CD4-positive, alpha-beta memory T cell (primary cell): ENCODE results near the gene ATP5PD. TPM values are rescaled to one million over a fixed set of nuclear protein-coding genes. Genes with fewer than 3 reads are reported as not detected.
A peak's percentile ranks its signal among the peaks of the same experiment; 100 is the strongest.
"Not testable (repeated sequence)": the region's sequence is repeated elsewhere in the genome, so short reads cannot be mapped to it uniquely, and the experiment has no call there.

Experiments used
- CTCF ChIA-PET: fragments of 350-600 bp; sonication (Branson Sonifier 250); formaldehyde crosslinking; loops from one replicate; lab custom pipeline; 2021; ENCODE audit warnings: inconsistent platforms; ENCODE audit not compliant: partially characterized antibody; lab: Charles Lee
- POLR2A ChIA-PET: fragments of 350-600 bp; sonication (Branson Sonifier 250); formaldehyde crosslinking; loops from one replicate; lab custom pipeline; 2021; ENCODE audit not compliant: partially characterized antibody; lab: Charles Lee
- DNase-seq, 5 donors: peaks; one replicate each; pipeline versions ENCODE4 v3.0.0 to v3.0.0-alpha.2; 2020 to 2022; ENCODE audit warnings: mixed read lengths in 1 of 5
- H3K27ac ChIP-seq: one replicate; pipeline ENCODE4 v1.7.0; 2013; ENCODE audit warnings: low read depth, low read length
- H3K27me3 ChIP-seq: 2 replicates; pipeline ENCODE4 v1.7.0; 2013; ENCODE audit warnings: mild to moderate bottlenecking, low read length, moderate library complexity; ENCODE audit not compliant: insufficient read depth
- H3K36me3 ChIP-seq: 2 replicates; pipeline ENCODE4 v1.7.0; 2013; ENCODE audit warnings: mild to moderate bottlenecking, low read length, moderate library complexity; ENCODE audit not compliant: insufficient read depth
- H3K4me1 ChIP-seq: 2 replicates; pipeline ENCODE4 v1.7.0; 2013; ENCODE audit warnings: mild to moderate bottlenecking, low read length, moderate library complexity; ENCODE audit not compliant: insufficient read depth
- H3K4me3 ChIP-seq, 2 donors: one replicate each; pipeline ENCODE4 v1.7.0; 2013; ENCODE audit warnings: low read length in 2 of 2, mild to moderate bottlenecking in 1 of 2
- H3K9me3 ChIP-seq, 2 donors: one replicate each; pipeline ENCODE4 v1.7.0; 2013; ENCODE audit warnings: low read length in 2 of 2, control low read depth in 1 of 2; ENCODE audit not compliant: control insufficient read depth in 1 of 2
- H3K27ac Mint-ChIP-seq, 7 donors: one replicate each; pipeline ENCODE4 v1.8.0; 2020 to 2021; ENCODE audit warnings: mixed read lengths in 7 of 7, mild to moderate bottlenecking in 6 of 7, inconsistent platforms in 3 of 7, moderate library complexity in 3 of 7
- H3K27me3 Mint-ChIP-seq, 2 donors: one replicate each; pipeline ENCODE4 v1.8.0; 2020 to 2021; ENCODE audit warnings: mixed read lengths in 2 of 2
- H3K36me3 Mint-ChIP-seq, 2 donors: one replicate each; pipeline ENCODE4 v1.8.0; 2020 to 2021; ENCODE audit warnings: mixed read lengths in 2 of 2, inconsistent platforms in 1 of 2, mild to moderate bottlenecking in 1 of 2
- H3K4me1 Mint-ChIP-seq, 4 donors: one replicate each; pipeline ENCODE4 v1.8.0; 2020 to 2021; ENCODE audit warnings: mixed read lengths in 4 of 4, mild to moderate bottlenecking in 1 of 4
- H3K4me3 Mint-ChIP-seq, 8 donors: one replicate each; pipeline ENCODE4 v1.8.0; 2020 to 2021; ENCODE audit warnings: mixed read lengths in 8 of 8, mild to moderate bottlenecking in 7 of 8, moderate library complexity in 6 of 8, inconsistent platforms in 3 of 8
- H3K9me3 Mint-ChIP-seq, 8 donors: one replicate each; pipeline ENCODE4 v1.8.0; 2020 to 2021; ENCODE audit warnings: mixed read lengths in 8 of 8, mild to moderate bottlenecking in 5 of 8, inconsistent platforms in 3 of 8, moderate library complexity in 1 of 8
- intact Hi-C: fragments of 100-400 bp; cut with micrococcal nuclease; formaldehyde crosslinking; loops from one replicate; pipeline ENCODE4 v1.15.1; 2023
- polyA plus RNA-seq, 2 donors: library from polyadenylated mRNA; unstranded; fragments of 300-500 nt; fragmentation: Illumina TruSeq; gene quantifications; one replicate each; pipeline ENCODE4 v1.2.3, GENCODE V29; 2021
- total RNA-seq, 2 experiments: library from RNA; stranded (reverse); gene quantifications; one replicate each; pipeline ENCODE4 v1.2.3, GENCODE V29; 2021

Gene ATP5PD
- total and polyA plus RNA-seq, 4 experiments from 2014 or later = 167 to 552 (median 300) TPM

DNA sequence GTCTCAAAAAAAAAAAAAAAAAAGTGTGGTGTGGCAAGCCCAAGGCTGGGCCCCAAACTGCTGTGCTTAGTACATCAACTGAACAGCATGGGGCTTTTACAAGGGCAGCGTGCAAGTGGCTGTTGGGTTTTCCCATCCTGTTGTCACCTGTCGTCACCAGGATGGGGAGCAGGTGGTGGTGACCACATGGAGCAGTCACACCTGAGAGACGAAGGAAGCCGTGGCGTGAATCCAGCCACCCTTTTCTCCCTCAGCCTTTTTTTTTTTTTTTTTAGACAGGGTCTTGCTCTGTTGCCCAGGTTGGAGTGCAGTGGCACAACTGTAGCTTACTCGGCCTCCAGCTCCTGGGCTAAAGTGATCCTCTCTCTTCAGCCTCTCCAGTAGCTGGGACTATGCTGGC is 38.4 kb downstream of the ATP5PD start:
- Mint-ChIP-seq H3K27ac (no peak overlapping the region), H3K4me3 (no peak overlapping the region), H3K4me1 (peaks cover 5 to 17% (median 13%) of the 10 kb centered on the region in 4 donors), H3K27me3 (peaks cover 2% of the 10 kb centered on the region in 2 donors), H3K36me3 (peaks cover 0 to 5% of the 10 kb centered on the region in 2 donors), H3K9me3 (no peaks in the 10 kb centered on the region)
- Histone ChIP-seq H3K27me3 (no peaks in the 10 kb centered on the region), H3K9me3 (no peaks in the 10 kb centered on the region), H3K36me3 (no peaks in the 10 kb centered on the region), H3K27ac (no peak overlapping the region), H3K4me3 (no peak overlapping the region), H3K4me1 (peaks cover 12% of the 10 kb centered on the region)
- POLR2A ChIA-PET = no interaction called here
- intact Hi-C loops = no loop called here
- no peak for DNase-seq
- CTCF ChIA-PET = interaction anchor here (5.5 to 9.5 kb wide), 2 partner anchors 46 to 50 kb away, joined by 28 to 89 read pairs; no protein-coding TSS in a partner anchor

DNA sequence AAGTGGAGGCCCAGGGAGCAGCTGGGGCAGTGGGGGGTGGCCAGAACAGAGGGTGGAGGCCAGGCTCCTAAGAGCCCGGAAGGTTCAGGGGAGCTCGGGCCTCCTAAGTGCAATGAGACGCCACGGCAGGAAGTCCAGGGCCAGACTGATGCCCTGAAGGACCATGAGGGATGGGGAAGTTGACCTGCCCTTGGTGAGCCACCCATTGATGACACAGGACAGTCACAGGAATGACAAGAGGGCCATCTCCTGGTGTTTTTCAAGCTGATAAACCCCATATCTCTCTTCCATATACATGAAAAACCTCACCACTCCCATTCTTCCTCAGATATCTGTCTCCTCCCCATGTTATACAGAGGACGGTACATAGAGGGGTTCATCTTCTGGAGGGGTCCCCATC is 40.1 kb downstream of the ATP5PD start:
- POLR2A ChIA-PET = interaction anchor here (0.6 to 1.5 kb wide), 4 partner anchors 19 to 45 kb away, joined by 3 to 6 read pairs (median 3); partner anchors contain the start of gene CDR2L

DNA sequence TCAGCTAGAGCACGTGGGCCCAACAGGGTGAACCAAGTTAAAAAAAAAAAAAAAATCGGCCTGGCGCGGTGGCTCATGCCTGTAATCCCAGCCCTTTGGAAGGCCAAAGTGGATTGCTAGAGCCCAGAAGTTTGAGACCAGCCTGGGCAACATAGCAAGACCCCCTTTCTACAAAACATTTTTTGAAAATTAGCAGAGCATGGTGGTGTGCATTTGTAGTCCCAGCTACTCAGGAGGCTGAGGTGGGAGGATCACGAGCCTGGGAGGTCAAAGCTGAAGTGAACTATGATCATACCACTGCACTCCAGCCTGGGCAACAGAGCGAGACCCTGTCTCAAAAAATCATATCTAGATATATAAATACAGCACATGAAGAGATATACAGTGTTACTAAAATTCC is 40.7 kb downstream of the ATP5PD start:
- H3K36me3 ChIP-seq, H3K4me1 Mint-ChIP-seq, H3K9me3 ChIP-seq, H3K27me3 Mint-ChIP-seq, H3K4me1 ChIP-seq, H3K9me3 Mint-ChIP-seq, H3K36me3 Mint-ChIP-seq, H3K4me3 ChIP-seq, H3K27ac Mint-ChIP-seq, H3K27me3 ChIP-seq, DNase-seq, H3K27ac ChIP-seq: not testable (repeated sequence)
- POLR2A ChIA-PET = interaction anchor here (0.6 to 1.5 kb wide), 4 partner anchors 18 to 44 kb away, joined by 3 to 6 read pairs (median 4); no protein-coding TSS in a partner anchor
- intact Hi-C loops = loop anchor here (1.0 kb wide), 1 partner anchor 45 kb away; no protein-coding TSS in a partner anchor
- H3K4me3 Mint-ChIP-seq = peak overlapping the region in 1 of 8 donors; percentile 7
- CTCF ChIA-PET = interaction anchor here (0.6 to 9.5 kb wide), 3 partner anchors 20 to 44 kb away, joined by 3 to 89 read pairs (median 3); no protein-coding TSS in a partner anchor

More for the DNA sequence above, 40.1 kb downstream of the ATP5PD start:
- Histone ChIP-seq H3K27me3 (no peaks in the 10 kb centered on the region), H3K4me3 (no peak overlapping the region), H3K4me1 (peaks cover under 1% of the 10 kb centered on the region), H3K9me3 (no peaks in the 10 kb centered on the region), H3K36me3 (no peaks in the 10 kb centered on the region), H3K27ac (no peak overlapping the region)
- CTCF ChIA-PET = interaction anchor here (1.2 to 9.5 kb wide), 3 partner anchors 21 to 44 kb away, joined by 3 to 89 read pairs (median 4); no protein-coding TSS in a partner anchor
- no peaks in the 10 kb centered on the region for H3K9me3 Mint-ChIP-seq
- no peak overlapping the region for H3K27ac Mint-ChIP-seq
- H3K36me3 Mint-ChIP-seq = no peaks in the 10 kb centered on the region
- intact Hi-C loops = loop anchor here (1.0 kb wide), 1 partner anchor 45 kb away; no protein-coding TSS in a partner anchor
- DNase-seq = no peak
- H3K4me1 Mint-ChIP-seq = peaks cover 0 to under 1% (median 0%) of the 10 kb centered on the region in 4 donors
- H3K27me3 Mint-ChIP-seq = peaks cover 2% of the 10 kb centered on the region in 2 donors
- no peak overlapping the region for H3K4me3 Mint-ChIP-seq

DNA sequence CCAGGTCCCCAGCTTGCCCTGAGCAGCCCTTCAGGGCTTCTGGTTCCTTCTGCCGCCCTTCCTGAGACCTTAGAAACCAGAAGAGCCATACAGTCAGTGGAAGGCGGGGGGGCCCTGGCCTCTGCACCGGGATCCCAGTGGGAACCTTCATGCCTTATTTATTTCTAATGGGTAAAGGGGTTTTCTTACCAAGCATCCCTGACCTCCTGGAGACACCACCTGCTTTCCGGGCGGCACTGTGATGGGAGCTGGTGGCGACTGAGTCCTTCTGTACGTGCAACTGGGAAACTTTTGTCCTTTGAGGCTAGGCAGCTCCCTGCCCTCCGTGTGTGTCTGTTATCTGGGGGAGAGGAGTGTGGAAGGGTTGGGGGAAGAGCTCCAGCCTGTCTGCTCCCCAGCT is 41.5 kb downstream of the ATP5PD start:
- Histone ChIP-seq H3K9me3 (no peaks in the 10 kb centered on the region), H3K27me3 (no peaks in the 10 kb centered on the region), H3K36me3 (no peaks in the 10 kb centered on the region), H3K4me1 (no peaks in the 10 kb centered on the region), H3K4me3 (no peak overlapping the region), H3K27ac (no peak overlapping the region)
- Mint-ChIP-seq H3K4me1 (no peaks in the 10 kb centered on the region), H3K36me3 (no peaks in the 10 kb centered on the region), H3K27ac (no peak overlapping the region), H3K27me3 (peaks cover 2% of the 10 kb centered on the region in 2 donors), H3K4me3 (no peak overlapping the region), H3K9me3 (no peaks in the 10 kb centered on the region)
- ChIA-PET POLR2A (interaction anchor here (1.0 kb wide), 1 partner anchor 17 kb away, joined by 4 read pairs; no protein-coding TSS in a partner anchor), CTCF (interaction anchor here (0.6 to 9.5 kb wide), 3 partner anchors 20 to 43 kb away, joined by 3 to 89 read pairs (median 3); no protein-coding TSS in a partner anchor)
- DNase-seq = no peak
- intact Hi-C loops = no loop called here

DNA sequence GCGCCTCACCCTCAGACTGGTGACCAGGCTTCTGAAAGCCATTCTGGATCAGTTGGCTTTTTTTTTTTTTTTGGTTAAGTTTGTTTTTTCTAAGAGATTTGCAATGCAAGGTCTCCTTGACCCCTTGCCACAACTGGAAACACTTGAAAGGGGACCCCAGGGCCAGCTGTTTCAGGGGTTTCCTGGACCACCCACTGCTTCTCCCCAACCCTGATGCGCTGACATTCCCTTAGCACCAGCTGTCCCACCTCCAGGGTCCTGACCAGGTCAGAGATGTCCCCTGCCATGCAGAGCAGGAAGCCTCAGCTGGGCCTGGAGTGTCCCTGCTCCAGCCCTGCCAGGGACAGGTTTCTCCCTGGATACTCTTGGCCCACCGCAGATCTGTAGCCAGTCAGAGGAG is 42.4 kb downstream of the ATP5PD start:
- intact Hi-C loops = no loop called here
- no peaks in the 10 kb centered on the region for H3K4me1 ChIP-seq
- no peak overlapping the region for H3K27ac ChIP-seq
- Mint-ChIP-seq H3K36me3 (no peaks in the 10 kb centered on the region), H3K27me3 (peaks cover 2% of the 10 kb centered on the region in 2 donors), H3K4me3 (no peak overlapping the region), H3K4me1 (no peaks in the 10 kb centered on the region), H3K9me3 (no peaks in the 10 kb centered on the region), H3K27ac (no peak overlapping the region)
- POLR2A ChIA-PET = interaction anchor here (1.9 kb wide), 1 partner anchor 9 kb away, joined by 6 read pairs; no protein-coding TSS in a partner anchor
- H3K36me3 ChIP-seq = no peaks in the 10 kb centered on the region
- no peaks in the 10 kb centered on the region for H3K9me3 ChIP-seq
- CTCF ChIA-PET = interaction anchor here (1.1 to 1.5 kb wide), 2 partner anchors 8 to 42 kb away, joined by 3 to 4 read pairs; partner anchors contain the start of gene MRPL58
- no peak overlapping the region for H3K4me3 ChIP-seq
- no peak for DNase-seq
- H3K27me3 ChIP-seq = no peaks in the 10 kb centered on the region

DNA sequence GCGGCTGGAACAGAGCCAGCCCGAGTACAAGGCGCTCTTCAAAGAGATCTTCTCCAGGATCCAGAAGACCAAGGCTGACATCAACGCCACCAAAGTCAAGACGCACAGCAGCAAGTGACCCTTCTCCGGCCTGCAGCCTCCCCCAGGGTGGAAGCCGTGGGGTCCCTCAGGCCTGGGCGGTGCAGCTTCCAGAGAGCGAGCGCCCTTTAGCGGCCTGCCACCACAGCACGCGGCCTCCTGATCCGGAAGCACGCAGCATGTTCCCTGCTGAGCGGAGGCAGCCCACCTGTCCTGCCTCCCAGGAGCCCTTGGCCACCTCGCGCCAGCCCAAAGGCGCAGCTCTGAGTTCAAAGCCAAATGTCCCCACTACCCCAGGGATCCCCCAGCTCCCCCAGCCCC is 42.8 kb downstream of the ATP5PD start:
- DNase-seq = no peak
- no peaks in the 10 kb centered on the region for H3K4me1 ChIP-seq
- peaks cover 2% of the 10 kb centered on the region in 2 donors for H3K27me3 Mint-ChIP-seq
- H3K27ac Mint-ChIP-seq = no peak overlapping the region
- CTCF ChIA-PET = interaction anchor here (0.8 to 1.5 kb wide), 3 partner anchors 9 to 43 kb away, joined by 3 to 4 read pairs (median 3); partner anchors contain the start of gene MRPL58
- H3K4me3 ChIP-seq = no peak overlapping the region
- peaks cover 0 to under 1% (median 0%) of the 10 kb centered on the region in 4 donors for H3K4me1 Mint-ChIP-seq
- H3K4me3 Mint-ChIP-seq = no peak overlapping the region
- H3K36me3 ChIP-seq = no peaks in the 10 kb centered on the region
- no peaks in the 10 kb centered on the region for H3K36me3 Mint-ChIP-seq
- no peak overlapping the region for H3K27ac ChIP-seq
- no peaks in the 10 kb centered on the region for H3K27me3 ChIP-seq
- POLR2A ChIA-PET = interaction anchor here (1.9 kb wide), 1 partner anchor 9 kb away, joined by 6 read pairs; no protein-coding TSS in a partner anchor
- no peaks in the 10 kb centered on the region for H3K9me3 ChIP-seq
- intact Hi-C loops = no loop called here
- no peaks in the 10 kb centered on the region for H3K9me3 Mint-ChIP-seq
